SK-N-SH treated with all-trans-retinoic acid at 6 μM for 48 hours (cell line): ENCODE results near the gene CCM2.

ENCODE experiments used
- OSR1 ChIP-seq: fragments of 250-450 bp; sonication (Bioruptor Pico); IDR thresholded peaks from 2 replicates; pipeline ENCODE4 v1.8.0; 2022; ENCODE audit warnings: moderate library complexity, mild to moderate bottlenecking, inconsistent platforms
- POU6F1 ChIP-seq: fragments of 250-450 bp; sonication (Bioruptor Pico); IDR thresholded peaks from 2 replicates; pipeline ENCODE4 v1.8.0; 2021; ENCODE audit warnings: low read depth, mild to moderate bottlenecking, moderate library complexity, borderline replicate concordance
- PPARA ChIP-seq: fragments of 250-450 bp; sonication (Bioruptor Pico); IDR thresholded peaks from 2 replicates; pipeline ENCODE4 v1.5.0; 2020; ENCODE audit warnings: mild to moderate bottlenecking, borderline replicate concordance
- SNAI2 ChIP-seq: fragments of 250-450 bp; sonication (Bioruptor Pico); IDR thresholded peaks from 2 replicates; pipeline ENCODE4 v1.5.0; 2020; ENCODE audit warnings: mild to moderate bottlenecking, moderate library complexity
- ZFP30 ChIP-seq: fragments of 450-650 bp; formaldehyde crosslinking; IDR thresholded peaks from 2 replicates; pipeline ENCODE4 v1.5.0; 2022; ENCODE audit warnings: mild to moderate bottlenecking, moderate library complexity
- TF ChIP-seq, protein P1 (sequence below): fragments of 250-450 bp; sonication (Bioruptor Pico); IDR thresholded peaks from 2 replicates; pipeline ENCODE4 v1.8.0; 2020; ENCODE audit warnings: mild to moderate bottlenecking, moderate library complexity, borderline replicate concordance

- TF ChIP-seq POU6F1 (CRISPR knock-in tag) (no peak), PPARA (no peak), SNAI2 (CRISPR knock-in tag) (no peak), OSR1 (CRISPR knock-in tag) (no peak), ZFP30 (CRISPR knock-in tag) (no peak)
- TF ChIP-seq, protein P1, sequence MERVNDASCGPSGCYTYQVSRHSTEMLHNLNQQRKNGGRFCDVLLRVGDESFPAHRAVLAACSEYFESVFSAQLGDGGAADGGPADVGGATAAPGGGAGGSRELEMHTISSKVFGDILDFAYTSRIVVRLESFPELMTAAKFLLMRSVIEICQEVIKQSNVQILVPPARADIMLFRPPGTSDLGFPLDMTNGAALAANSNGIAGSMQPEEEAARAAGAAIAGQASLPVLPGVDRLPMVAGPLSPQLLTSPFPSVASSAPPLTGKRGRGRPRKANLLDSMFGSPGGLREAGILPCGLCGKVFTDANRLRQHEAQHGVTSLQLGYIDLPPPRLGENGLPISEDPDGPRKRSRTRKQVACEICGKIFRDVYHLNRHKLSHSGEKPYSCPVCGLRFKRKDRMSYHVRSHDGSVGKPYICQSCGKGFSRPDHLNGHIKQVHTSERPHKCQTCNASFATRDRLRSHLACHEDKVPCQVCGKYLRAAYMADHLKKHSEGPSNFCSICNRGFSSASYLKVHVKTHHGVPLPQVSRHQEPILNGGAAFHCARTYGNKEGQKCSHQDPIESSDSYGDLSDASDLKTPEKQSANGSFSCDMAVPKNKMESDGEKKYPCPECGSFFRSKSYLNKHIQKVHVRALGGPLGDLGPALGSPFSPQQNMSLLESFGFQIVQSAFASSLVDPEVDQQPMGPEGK (CRISPR knock-in tag) = no peak
Measured at GRCh38 chr7:44967571-44968446, 32.2 kb upstream of the CCM2 start.
